Measurements from ENCODE around the gene BICC1.

GRCh38 chr10:58517491-58518355, 5.1 kb downstream of the BICC1 start:
- TF ChIP-seq CTCF (conservative IDR thresholded peaks at IDR 0.05 in 1 of 2, IDR thresholded peaks at IDR 0.05 in 1 of 2; ENCODE audit: low read depth in 1 of 2, low read length in 2 of 2) (no peak), EZH2 (IDR thresholded peaks at IDR 0.05; ENCODE audit: low read length, missing control alignments) (no peak)
